Mesendoderm (in vitro differentiated cells): ENCODE measurements around the gene CAND2.
"Not testable (repeated sequence)": the region's sequence is repeated elsewhere in the genome, so short reads cannot be mapped to it uniquely, and the experiment has no call there.

Experiments
- DNase-seq: peaks from one replicate; pipeline ENCODE4 v3.0.0; 2013
- H2AK5ac ChIP-seq: 2 replicates; pipeline ENCODE4 v1.6.1; 2013; ENCODE audit warnings: low read length, inconsistent platforms
- H2BK120ac ChIP-seq: 2 replicates; pipeline ENCODE4 v1.6.1; 2013; ENCODE audit warnings: low read depth, mild to moderate bottlenecking, low read length, moderate library complexity, mixed read lengths
- H2BK15ac ChIP-seq: replicated peaks from 2 replicates; pipeline ENCODE4 v1.6.1; 2013; ENCODE audit warnings: low read depth, mild to moderate bottlenecking, moderate library complexity
- H2BK5ac ChIP-seq: 2 replicates; pipeline ENCODE4 v1.6.1; 2013; ENCODE audit warnings: low read length, inconsistent platforms
- H3K18ac ChIP-seq: 2 replicates; pipeline ENCODE4 v1.6.1; 2013; ENCODE audit warnings: mild to moderate bottlenecking, low read length, mixed read lengths
- H3K23ac ChIP-seq: one replicate; pipeline ENCODE4 v1.6.1; 2013; ENCODE audit warnings: low read length
- H3K27ac ChIP-seq: 2 replicates; pipeline ENCODE4 v1.5.1; 2013; ENCODE audit warnings: low read depth, mild to moderate bottlenecking, inconsistent platforms, low read length, moderate library complexity
- H3K27me3 ChIP-seq: 2 replicates; pipeline ENCODE4 v1.6.1; 2013; ENCODE audit warnings: low read length, control low read depth, mild to moderate bottlenecking, inconsistent platforms; ENCODE audit not compliant: insufficient read depth, poor library complexity
- H3K36me3 ChIP-seq: 2 replicates; pipeline ENCODE4 v1.6.1; 2013; ENCODE audit warnings: low read length, inconsistent platforms; ENCODE audit not compliant: control insufficient read depth, insufficient read depth
- H3K4ac ChIP-seq: one replicate; pipeline ENCODE4 v1.6.1; 2013; ENCODE audit warnings: low read depth, mild to moderate bottlenecking, low read length, moderate library complexity
- H3K4me1 ChIP-seq: 2 replicates; pipeline ENCODE4 v1.6.1; 2013; ENCODE audit warnings: low read depth, low read length, inconsistent platforms; ENCODE audit not compliant: control insufficient read depth
- H3K4me2 ChIP-seq: 2 replicates; pipeline ENCODE4 v1.6.1; 2013; ENCODE audit warnings: low read length
- H3K4me3 ChIP-seq: 2 replicates; pipeline ENCODE4 v1.5.1; 2013; ENCODE audit warnings: mild to moderate bottlenecking, low read length
- H3K56ac ChIP-seq: one replicate; pipeline ENCODE4 v1.6.1; 2013; ENCODE audit warnings: low read length
- H3K79me1 ChIP-seq: 2 replicates; pipeline ENCODE4 v1.6.1; 2013; ENCODE audit warnings: low read length, inconsistent platforms
- H3K79me2 ChIP-seq: 2 replicates; pipeline ENCODE4 v1.6.1; 2013; ENCODE audit warnings: mild to moderate bottlenecking, low read length; ENCODE audit not compliant: control insufficient read depth, insufficient read depth
- H3K9ac ChIP-seq: 2 replicates; pipeline ENCODE4 v1.6.1; 2013; ENCODE audit warnings: low read length, inconsistent platforms
- H4K5ac ChIP-seq: one replicate; pipeline ENCODE4 v1.6.1; 2013; ENCODE audit warnings: low read length
- H4K8ac ChIP-seq: one replicate; pipeline ENCODE4 v1.6.1; 2013; ENCODE audit warnings: low read depth, mild to moderate bottlenecking, control low read depth, low read length, moderate library complexity
- WGBS: extraction: QIAGEN DNeasy Blood & Tissue Kit; methylation state at CpG from one replicate; pipeline ENCODE4 v1.1.7; 2013; ENCODE audit warnings: low lambda C conversion rate, missing lambda C conversion rate; ENCODE audit not compliant: insufficient coverage; ENCODE audit errors: extremely low coverage; 5-methylcytosine and 5-hydroxymethylcytosine counted together

Gene CAND2

GRCh38 chr3:12780751-12781150 is 15.7 kb upstream of the CAND2 start:
- Histone ChIP-seq H3K79me2 (no peaks in the 10 kb centered on the region), H3K27me3 (no peaks in the 10 kb centered on the region), H2BK5ac (no peak overlapping the region)

DNA sequence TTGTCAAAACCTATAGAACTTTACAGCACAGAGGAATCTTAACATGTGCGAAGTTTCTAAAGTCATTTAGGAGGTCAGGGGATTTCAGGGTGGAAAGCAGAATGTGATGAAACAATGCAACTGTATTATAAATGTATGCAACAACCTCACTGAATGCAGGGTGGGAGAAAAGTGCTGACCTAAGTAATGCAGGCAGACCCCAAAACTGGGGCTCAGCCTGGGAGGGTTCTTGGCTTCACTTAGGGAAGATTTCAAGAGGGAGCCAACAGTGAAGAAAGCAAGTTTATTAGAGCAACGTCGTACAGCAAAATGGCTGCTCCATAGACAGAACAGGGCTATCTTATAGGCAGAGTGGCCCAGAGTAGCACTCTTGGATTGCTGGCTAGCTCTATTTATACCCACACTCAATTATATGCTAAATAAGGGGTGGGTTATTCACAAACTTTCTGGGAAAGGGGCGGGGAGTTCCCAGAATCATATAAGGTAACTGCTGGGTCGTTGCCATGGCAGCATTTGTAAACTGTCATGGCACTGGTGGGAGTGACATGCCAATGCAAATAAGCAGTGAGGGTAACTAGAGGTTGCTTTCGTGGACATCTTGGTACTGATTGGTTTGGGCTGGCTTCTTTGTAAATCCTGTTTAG is 14.2 kb upstream of the CAND2 start:
- H2BK15ac ChIP-seq, result no peak overlapping the region
- H3K4ac ChIP-seq, result no peak overlapping the region
- no peak overlapping the region for H2BK5ac ChIP-seq
- H3K27ac ChIP-seq, result no peak overlapping the region
- no peak overlapping the region for H3K56ac ChIP-seq
- H3K27me3 ChIP-seq, result no peaks in the 10 kb centered on the region
- no peak overlapping the region for H3K18ac ChIP-seq
- no peaks in the 10 kb centered on the region for H3K79me2 ChIP-seq
- no peak overlapping the region for H3K4me3 ChIP-seq
- H3K36me3 ChIP-seq, result no peaks in the 10 kb centered on the region
- no peak overlapping the region for H3K9ac ChIP-seq
- WGBS, result no CpG with 5 or more reads among the region's 6 CpGs
- peak; percentile 97 for DNase-seq
- no peak overlapping the region for H2AK5ac ChIP-seq
- no peak overlapping the region for H3K23ac ChIP-seq
- no peak overlapping the region for H4K5ac ChIP-seq
- no peak overlapping the region for H4K8ac ChIP-seq
- H3K4me1 ChIP-seq, result no peaks in the 10 kb centered on the region
- no peak overlapping the region for H3K4me2 ChIP-seq
- no peak overlapping the region for H2BK120ac ChIP-seq
- H3K79me1 ChIP-seq, result no peaks in the 10 kb centered on the region

More at GRCh38 chr3:12780751-12781150, 15.7 kb upstream of the CAND2 start:
- no peak overlapping the region for H4K5ac ChIP-seq
- no peak overlapping the region for H3K4me3 ChIP-seq
- no peaks in the 10 kb centered on the region for H3K79me1 ChIP-seq
- H3K36me3 ChIP-seq, result no peaks in the 10 kb centered on the region
- H3K4me1 ChIP-seq, result no peaks in the 10 kb centered on the region
- no peak overlapping the region for H3K4me2 ChIP-seq
- H3K18ac ChIP-seq, result no peak overlapping the region
- DNase-seq, result no peak
- H2BK120ac ChIP-seq, result no peak overlapping the region
- no peak overlapping the region for H2AK5ac ChIP-seq
- H2BK15ac ChIP-seq, result no peak overlapping the region
- no peak overlapping the region for H4K8ac ChIP-seq
- no peak overlapping the region for H3K9ac ChIP-seq
- H3K4ac ChIP-seq, result no peak overlapping the region
- H3K56ac ChIP-seq, result no peak overlapping the region
- WGBS, result no CpG with 5 or more reads among the region's 4 CpGs
- no peak overlapping the region for H3K27ac ChIP-seq
- no peak overlapping the region for H3K23ac ChIP-seq

- Histone ChIP-seq H3K27me3 (no peaks in the 10 kb centered on the region), H3K79me2 (no peaks in the 10 kb centered on the region), H2BK15ac (no peak overlapping the region), H3K4me1 (no peaks in the 10 kb centered on the region), H3K4me2 (no peak overlapping the region), H3K56ac (no peak overlapping the region), H2BK120ac (no peak overlapping the region), H3K23ac (no peak overlapping the region), H4K8ac (no peak overlapping the region), H3K36me3 (no peaks in the 10 kb centered on the region), H3K4ac (no peak overlapping the region), H3K4me3 (no peak overlapping the region), H3K79me1 (no peaks in the 10 kb centered on the region), H3K18ac (no peak overlapping the region), H3K9ac (no peak overlapping the region), H2AK5ac (no peak overlapping the region), H2BK5ac (no peak overlapping the region), H3K27ac (no peak overlapping the region), H4K5ac (no peak overlapping the region)
- DNase-seq, result no peak
- WGBS, result no CpG with 5 or more reads among the region's 4 CpGs
These were observed 11.4 kb upstream of the CAND2 start for GRCh38 chr3:12785096-12785495.

GRCh38 chr3:12787346-12787745 is 9.1 kb upstream of the CAND2 start:
- peak; percentile 67 for DNase-seq
- H3K36me3 ChIP-seq, result not testable (repeated sequence)
- no CpG with 5 or more reads among the region's 9 CpGs for WGBS

GRCh38 chr3:12787967-12788690 is 8.4 kb upstream of the CAND2 start:
- not testable (repeated sequence) for H3K79me1 ChIP-seq, H2BK120ac ChIP-seq, H3K4ac ChIP-seq, H3K27ac ChIP-seq, H3K27me3 ChIP-seq, H4K8ac ChIP-seq, H2BK15ac ChIP-seq, H3K23ac ChIP-seq, H3K4me3 ChIP-seq, H3K9ac ChIP-seq, H3K56ac ChIP-seq, H3K4me1 ChIP-seq, H3K79me2 ChIP-seq, DNase-seq, H3K18ac ChIP-seq, H3K4me2 ChIP-seq, H3K36me3 ChIP-seq, H2AK5ac ChIP-seq, H4K5ac ChIP-seq, H2BK5ac ChIP-seq
- WGBS, result no CpG with 5 or more reads among the region's 23 CpGs

More at GRCh38 chr3:12787346-12787745, 9.1 kb upstream of the CAND2 start:
- H2BK5ac ChIP-seq, H2BK120ac ChIP-seq, H3K23ac ChIP-seq, H4K5ac ChIP-seq, H2AK5ac ChIP-seq, H3K79me1 ChIP-seq, H3K4me2 ChIP-seq, H3K4ac ChIP-seq, H3K79me2 ChIP-seq, H3K27ac ChIP-seq, H3K56ac ChIP-seq, H4K8ac ChIP-seq, H3K4me3 ChIP-seq, H3K4me1 ChIP-seq, H3K9ac ChIP-seq, H3K18ac ChIP-seq, H3K27me3 ChIP-seq, H2BK15ac ChIP-seq: not testable (repeated sequence)
